NCI-H2171 treated with DMSO at 0.1 percent for 48 hours (cell line): ENCODE measurements around the gene TIMM44.
"Not testable (repeated sequence)": the region's sequence is repeated elsewhere in the genome, so short reads cannot be mapped to it uniquely, and the experiment has no call there.

Experiments used
- DNase-seq: peaks from one replicate; lab custom pipeline; 2025; lab: John Stamatoyannopoulos, UW

TIMM44 gene

GRCh38 chr19:7900401-7900870 is 43.0 kb downstream of the TIMM44 start:
- DNase-seq, result no peak

GRCh38 chr19:7899751-7900378 is 43.6 kb downstream of the TIMM44 start:
- no peak for DNase-seq

- no peak for DNase-seq
Measured at GRCh38 chr19:7898967-7899366, 44.5 kb downstream of the TIMM44 start.

- DNase-seq, result no peak
Measured at GRCh38 chr19:7897292-7897691, 46.2 kb downstream of the TIMM44 start.

GRCh38 chr19:7895565-7895964 is 47.9 kb downstream of the TIMM44 start:
- DNase-seq, result no peak

GRCh38 chr19:7894612-7895309 is 48.7 kb downstream of the TIMM44 start:
- DNase-seq, result no peak

GRCh38 chr19:7893362-7894101 is 49.9 kb downstream of the TIMM44 start:
- DNase-seq, result not testable (repeated sequence)

- DNase-seq, result no peak
Measured at GRCh38 chr19:7888826-7889217, 54.6 kb downstream of the TIMM44 start.

GRCh38 chr19:7888145-7888825 is 55.2 kb downstream of the TIMM44 start, which contains the start of gene LRRC8E:
Gene LRRC8E, plus strand, starts transcription at chr19:7888510. Its CDS starts 7,094 bp downstream, at chr19:7895604.
- no peak for DNase-seq

- DNase-seq, result no peak
Measured at GRCh38 chr19:7887408-7888144, 55.9 kb downstream of the TIMM44 start.

GRCh38 chr19:7885818-7886217 is 57.6 kb downstream of the TIMM44 start:
- no peak for DNase-seq

- DNase-seq, result no peak
Measured at GRCh38 chr19:7883796-7884570, 59.5 kb downstream of the TIMM44 start.

- no peak for DNase-seq
Measured at GRCh38 chr19:7883105-7883504, 60.4 kb downstream of the TIMM44 start.

GRCh38 chr19:7881910-7882309 is 61.6 kb downstream of the TIMM44 start:
- DNase-seq, result no peak

- DNase-seq, result peak; percentile 75
Measured at GRCh38 chr19:7879836-7880235, 63.6 kb downstream of the TIMM44 start.

GRCh38 chr19:7879111-7879807 is 64.2 kb downstream of the TIMM44 start:
- DNase-seq, result no peak

GRCh38 chr19:7877249-7877836 is 66.1 kb downstream of the TIMM44 start:
- DNase-seq, result no peak
